NCI-H1417 treated with DMSO at 0.1 percent for 48 hours (cell line): ENCODE data around the gene YWHAB.

Source experiments
- DNase-seq: peaks from one replicate; lab custom pipeline; 2025; lab: John Stamatoyannopoulos, UW

The YWHAB gene

DNA sequence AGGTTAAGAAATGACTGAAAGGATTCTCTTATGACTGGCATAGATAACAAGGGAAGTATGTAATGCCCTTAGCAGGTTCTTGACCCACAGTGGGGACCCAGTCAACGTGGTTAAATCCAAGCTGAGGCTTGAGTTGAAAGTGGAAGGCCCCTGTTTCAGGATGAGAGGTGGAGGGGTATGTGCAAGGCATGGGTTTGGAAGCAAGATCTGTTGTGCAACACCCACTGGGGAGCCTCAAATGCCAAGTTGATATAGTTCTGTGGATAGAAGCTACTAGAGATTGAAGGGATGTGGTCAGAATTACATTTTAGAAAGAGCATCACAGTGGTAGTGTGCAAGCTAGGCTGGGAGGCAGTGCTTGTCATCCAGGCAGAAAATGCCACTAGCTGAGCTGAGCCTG, 29.4 kb downstream of the YWHAB start:
- no peak for DNase-seq

- DNase-seq = no peak
Observed at GRCh38 chr20:44916586-44916985, 31.1 kb downstream of the YWHAB start.

DNA sequence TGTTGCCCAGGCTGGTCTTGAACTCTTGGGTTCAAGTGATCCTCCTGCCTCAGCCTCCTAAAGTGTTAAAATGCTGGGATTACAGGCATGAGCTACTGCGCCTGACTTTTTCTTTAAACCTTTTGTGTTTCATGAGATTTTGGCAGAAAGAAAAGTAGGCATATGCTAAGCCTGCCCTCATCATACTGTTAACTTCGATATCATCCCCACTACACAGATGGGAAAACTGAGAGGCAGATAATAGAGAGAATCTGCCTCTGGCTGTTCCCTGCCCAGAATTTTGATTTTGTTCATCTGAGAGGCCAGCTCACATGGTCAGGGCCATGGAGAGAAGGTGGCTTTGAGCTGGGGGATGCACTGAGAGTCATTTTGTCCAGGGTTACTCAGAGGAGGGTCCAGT, 31.9 kb downstream of the YWHAB start:
- DNase-seq = no peak

DNA sequence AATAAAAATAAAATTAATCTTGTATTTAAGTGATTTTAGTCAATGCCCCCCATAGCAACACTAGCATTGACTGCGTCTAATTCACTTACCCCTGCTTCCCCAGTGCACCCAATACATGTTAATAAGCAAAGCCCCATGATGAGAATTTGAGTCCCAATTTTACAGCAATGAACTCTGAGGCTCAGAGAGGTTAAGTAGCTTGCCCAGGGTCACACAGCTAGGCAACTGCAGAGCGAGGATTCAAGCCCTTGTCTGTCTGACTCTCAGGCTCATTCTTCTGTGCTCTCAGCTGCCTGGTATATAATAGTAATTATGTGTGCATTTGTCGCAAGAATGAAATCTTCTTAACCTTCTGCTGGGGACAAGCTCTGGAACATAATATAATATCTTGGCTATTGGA, 32.8 kb downstream of the YWHAB start:
- DNase-seq = no peak

- DNase-seq = no peak
Observed at GRCh38 chr20:44918761-44919160, 33.3 kb downstream of the YWHAB start.

GRCh38 chr20:44921447-44921846, 35.9 kb downstream of the YWHAB start:
- no peak for DNase-seq

- DNase-seq = no peak
Observed at GRCh38 chr20:44924541-44924940, 39.0 kb downstream of the YWHAB start.

- DNase-seq = no peak
Observed at GRCh38 chr20:44928595-44928994, 43.1 kb downstream of the YWHAB start.

DNA sequence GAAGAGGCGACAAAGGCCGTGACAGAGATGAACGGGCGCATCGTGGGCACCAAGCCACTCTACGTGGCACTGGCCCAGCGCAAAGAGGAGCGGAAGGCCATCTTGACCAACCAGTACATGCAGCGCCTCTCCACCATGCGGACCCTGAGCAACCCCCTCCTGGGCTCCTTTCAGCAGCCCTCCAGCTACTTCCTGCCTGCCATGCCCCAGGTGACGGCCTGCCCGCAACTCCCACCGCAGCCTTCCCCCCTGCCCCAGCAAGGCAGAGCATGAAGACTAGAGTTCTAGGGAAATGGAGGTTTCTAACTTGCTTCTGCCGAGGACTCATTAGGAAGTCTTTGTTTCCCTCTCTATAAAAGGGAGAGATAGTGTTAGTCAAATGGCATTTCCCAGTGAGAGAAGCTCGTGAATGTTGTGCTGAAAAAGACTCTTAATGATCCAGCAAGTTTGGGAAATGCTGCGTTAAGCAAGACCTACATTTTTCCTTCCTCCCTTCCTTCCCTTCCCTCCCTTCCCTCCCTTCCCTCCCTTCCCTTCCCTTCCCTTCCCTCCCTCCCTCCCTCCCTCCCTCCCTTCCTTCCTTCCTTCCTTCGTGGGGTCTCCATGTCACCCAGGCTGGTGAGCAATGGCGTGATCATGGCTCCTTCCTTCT, 45.1 kb downstream of the YWHAB start:
- no peak for DNase-seq

GRCh38 chr20:44931911-44932310, 46.4 kb downstream of the YWHAB start:
- no peak for DNase-seq

DNA sequence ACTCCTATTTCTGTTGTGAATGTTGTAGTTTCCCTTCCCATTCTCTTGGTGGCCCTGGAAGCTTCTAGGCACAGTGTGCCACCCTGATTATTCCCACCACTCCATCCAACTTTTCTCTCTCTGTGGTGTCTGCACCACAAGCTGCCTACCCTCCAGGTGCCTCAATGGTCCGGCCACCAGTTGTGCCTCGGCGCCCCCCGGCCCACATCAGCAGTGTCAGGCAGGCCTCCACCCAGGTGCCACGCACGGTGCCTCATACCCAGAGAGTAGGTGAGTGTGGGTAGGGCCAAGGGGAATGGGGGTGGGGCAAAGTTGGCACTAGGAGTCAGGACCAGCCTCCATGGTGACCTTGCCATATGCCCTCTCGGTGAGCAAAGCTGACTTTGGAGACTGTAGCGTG, 47.4 kb downstream of the YWHAB start:
- DNase-seq = no peak

DNA sequence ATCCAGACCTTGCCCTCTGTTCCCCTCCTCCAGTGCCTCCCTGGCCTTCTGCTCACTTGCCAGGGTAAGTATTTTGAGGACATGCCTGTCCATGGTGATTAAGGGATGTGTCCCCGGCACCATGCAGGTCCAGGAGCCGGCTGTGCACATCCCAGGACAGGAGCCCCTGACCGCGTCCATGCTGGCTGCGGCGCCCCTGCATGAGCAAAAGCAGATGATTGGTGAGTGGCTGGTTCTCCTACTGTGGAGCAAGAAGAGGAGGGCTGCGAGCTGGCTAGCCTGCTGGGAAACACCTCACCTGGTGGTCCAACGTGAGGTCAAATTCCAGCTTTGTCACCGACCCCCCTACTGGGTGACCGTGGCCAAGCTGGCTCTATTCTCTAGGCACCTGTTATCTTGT, 51.0 kb downstream of the YWHAB start:
- DNase-seq = no peak

DNA sequence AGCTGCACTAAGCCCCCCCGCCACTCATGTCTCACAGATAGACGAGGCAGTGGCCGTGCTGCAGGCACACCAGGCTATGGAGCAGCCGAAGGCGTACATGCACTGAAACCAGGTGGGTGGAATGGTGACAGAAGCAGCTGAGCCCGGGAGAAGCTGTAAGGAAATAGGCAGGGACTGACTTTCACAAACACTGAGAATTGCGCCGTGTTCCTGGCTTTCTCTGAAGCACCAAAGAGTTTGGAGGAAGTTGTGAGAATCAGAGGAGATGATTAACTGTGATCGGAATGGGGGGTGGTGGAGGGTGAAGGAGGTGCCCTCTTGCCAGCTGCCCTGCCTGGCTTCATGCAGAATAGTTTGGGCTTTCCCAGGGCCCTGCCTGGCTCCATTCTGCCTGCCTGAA, 53.1 kb downstream of the YWHAB start:
- DNase-seq = no peak

- DNase-seq = no peak
Observed at GRCh38 chr20:44941120-44941691, 55.7 kb downstream of the YWHAB start.

GRCh38 chr20:44942264-44942973, 56.9 kb downstream of the YWHAB start:
- DNase-seq = no peak

DNA sequence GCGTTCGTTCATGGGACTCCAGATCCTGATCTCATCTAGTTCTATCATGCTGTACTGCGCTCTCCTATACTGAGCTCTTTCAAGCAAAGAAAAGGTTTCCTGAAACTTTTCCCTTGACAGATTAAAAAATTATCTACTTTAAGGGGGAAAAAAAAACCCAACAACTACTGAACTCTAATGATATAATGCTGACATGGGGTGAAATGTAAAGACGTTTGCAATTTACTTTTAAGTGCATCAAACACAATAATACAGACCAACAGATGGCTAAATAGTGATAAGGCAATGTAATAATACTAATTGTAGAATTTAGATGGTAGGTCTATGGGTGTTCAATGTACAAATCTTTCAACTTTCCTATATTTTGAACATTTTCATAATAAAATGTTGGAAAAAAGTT, 58.3 kb downstream of the YWHAB start:
- no peak for DNase-seq

GRCh38 chr20:44945261-44945660, 59.8 kb downstream of the YWHAB start:
- no peak for DNase-seq

GRCh38 chr20:44946271-44946852, 60.9 kb downstream of the YWHAB start:
- no peak for DNase-seq

DNA sequence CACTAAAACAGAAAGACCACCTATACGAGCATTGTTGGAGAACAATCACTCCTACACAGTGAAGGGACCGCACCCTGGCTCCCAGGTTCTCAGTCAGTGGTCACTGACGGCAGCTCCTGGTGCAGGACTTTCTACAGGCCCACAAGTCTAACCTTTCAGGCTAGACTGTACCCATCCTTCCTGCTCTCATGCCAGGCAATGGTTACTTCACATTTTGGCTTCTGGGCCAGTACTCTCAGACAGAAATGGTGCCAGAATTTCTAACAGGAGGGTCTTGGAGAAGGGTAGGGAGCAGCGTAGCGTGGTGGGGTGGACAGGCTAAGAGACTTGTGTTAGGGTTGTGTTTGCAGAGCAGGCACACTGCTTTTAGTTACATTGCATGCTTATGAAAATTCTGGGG, 62.6 kb downstream of the YWHAB start:
- DNase-seq = no peak

- DNase-seq = no peak
Observed at GRCh38 chr20:44948513-44948912, 63.0 kb downstream of the YWHAB start.

GRCh38 chr20:44950368-44950767, 64.9 kb downstream of the YWHAB start:
- no peak for DNase-seq

DNA sequence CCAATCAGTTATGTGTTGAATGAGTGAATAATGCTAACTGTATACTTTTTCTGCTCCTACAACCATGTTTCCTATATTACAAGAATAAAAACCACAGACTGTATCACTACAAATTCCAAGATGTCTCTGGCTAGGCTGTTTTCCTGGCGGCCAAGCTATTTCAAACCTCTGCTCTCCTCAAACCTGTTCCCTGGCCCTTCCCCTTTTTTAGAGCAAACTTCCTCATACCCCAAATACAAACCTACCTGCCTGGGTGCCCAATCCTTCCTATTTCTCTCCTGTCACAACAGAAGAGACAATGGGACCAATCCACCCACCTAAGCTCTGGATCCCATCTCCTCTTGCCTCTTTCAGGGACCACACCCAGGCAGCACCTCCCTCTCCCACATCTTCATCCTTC, 67.2 kb downstream of the YWHAB start:
- DNase-seq = no peak

DNA sequence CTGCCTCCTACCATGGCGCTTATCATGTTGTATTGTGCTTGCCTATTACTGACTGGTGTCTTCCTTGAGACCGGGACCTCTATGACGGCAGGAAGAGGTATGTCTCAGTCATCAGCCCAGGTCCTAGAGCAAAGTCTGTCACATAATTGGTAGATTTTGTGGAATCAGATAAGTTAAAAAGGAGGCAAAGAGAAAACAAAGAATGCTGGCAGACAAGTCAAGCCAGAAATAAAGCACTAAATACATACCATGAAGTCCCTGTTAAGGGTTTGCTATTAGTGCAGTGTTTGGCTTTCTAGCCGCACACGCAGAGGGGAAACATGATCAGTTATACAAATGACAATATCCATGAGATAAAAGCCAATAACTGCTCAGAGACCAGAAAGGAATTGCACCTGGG, 68.7 kb downstream of the YWHAB start:
- no peak for DNase-seq
